ENCODE data around the gene CTSS. TPM values are rescaled to one million over a fixed set of nuclear protein-coding genes. Genes with fewer than 3 reads are reported as not detected.
"Not testable (repeated sequence)": the region's sequence is repeated elsewhere in the genome, so short reads cannot be mapped to it uniquely, and the experiment has no call there.

CTSS gene
- total and polyA plus RNA-seq, 4 donors = 16.8 to 128 (median 81.3) TPM

DNA sequence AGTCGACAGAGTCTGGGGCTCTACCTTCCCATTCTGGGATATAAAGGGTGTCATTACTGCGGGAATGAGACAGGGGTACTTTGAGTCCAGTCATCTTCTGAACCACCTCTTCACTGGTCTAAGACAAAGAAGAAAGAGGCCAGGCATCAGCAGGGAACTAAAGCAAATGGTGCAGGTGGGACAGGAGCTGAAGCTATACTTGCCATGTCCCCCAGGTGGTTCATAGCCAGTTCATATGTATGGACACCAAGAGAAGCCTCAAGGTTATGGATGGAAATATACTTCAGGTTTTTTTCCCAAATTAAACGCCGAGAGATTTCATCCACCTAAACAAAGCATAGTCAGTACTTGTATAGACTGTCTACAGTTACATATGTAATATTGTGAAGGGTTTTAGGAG is 40.3 kb upstream of the CTSS start:
- H3K27ac ChIP-seq (ENCODE audit: low read depth in 1 of 2, low read length in 2 of 2) = no peak overlapping the region
- ATAC-seq (ENCODE audit: low FRiP score) = no peak

DNA sequence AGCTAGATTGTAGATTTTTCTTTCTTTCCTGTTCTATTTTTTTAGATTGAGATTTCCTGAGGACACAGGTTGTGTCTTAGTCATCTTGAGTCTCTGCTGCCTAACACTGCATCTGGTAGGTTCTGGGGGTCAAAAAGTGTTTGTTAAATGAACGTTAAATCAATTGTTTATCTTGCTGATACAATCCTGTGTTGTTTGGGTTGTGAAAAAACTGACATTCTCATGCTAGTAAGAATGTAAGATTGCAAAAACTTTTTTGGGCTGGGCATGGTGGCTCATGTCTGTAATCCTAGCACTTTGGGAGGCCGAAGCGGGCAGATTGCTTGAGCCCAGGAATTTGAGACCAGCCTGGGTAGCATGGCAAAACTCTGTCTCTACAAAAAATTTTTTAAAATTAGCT is 39.1 kb upstream of the CTSS start:
- peaks cover 1 to 4% of the 10 kb centered on the region in 2 donors for H3K36me3 ChIP-seq (ENCODE audit: control insufficient read depth in 1 of 2, insufficient read depth in 2 of 2, low read length in 1 of 2)
- H3K27ac ChIP-seq (ENCODE audit: low read depth in 1 of 2, low read length in 2 of 2) = no peak overlapping the region
- H3K27me3 ChIP-seq (ENCODE audit: control insufficient read depth in 1 of 2, insufficient read depth in 2 of 2, low read length in 1 of 2) = no peaks in the 10 kb centered on the region
- no peak overlapping the region for H3K4me3 ChIP-seq (ENCODE audit: low read length in 2 of 2)
- no peak for ATAC-seq (ENCODE audit: low FRiP score)
- WGBS, 2 donors = 73 to 78% methylated on average over 3 of the region's 3 CpGs
- H3K4me1 ChIP-seq (ENCODE audit: control insufficient read depth in 1 of 2, insufficient read depth in 2 of 2, low read length in 2 of 2) = no peaks in the 10 kb centered on the region
- no peaks in the 10 kb centered on the region for H3K9me3 ChIP-seq (ENCODE audit: control insufficient read depth, low read length)
- intact Hi-C loops (cut with DNase I) = no loop called here
- DNase-seq = no peak

More for the DNA sequence above, 40.3 kb upstream of the CTSS start:
- WGBS, 2 donors = 89 to 91% methylated on average over 4 of the region's 4 CpGs
- DNase-seq = no peak
- H3K27me3 ChIP-seq (ENCODE audit: control insufficient read depth in 1 of 2, insufficient read depth in 2 of 2, low read length in 1 of 2) = no peaks in the 10 kb centered on the region
- peaks cover 1 to 4% of the 10 kb centered on the region in 2 donors for H3K36me3 ChIP-seq (ENCODE audit: control insufficient read depth in 1 of 2, insufficient read depth in 2 of 2, low read length in 1 of 2)
- intact Hi-C loops (cut with DNase I) = no loop called here
- H3K9me3 ChIP-seq (ENCODE audit: control insufficient read depth, low read length) = no peaks in the 10 kb centered on the region
- no peaks in the 10 kb centered on the region for H3K4me1 ChIP-seq (ENCODE audit: control insufficient read depth in 1 of 2, insufficient read depth in 2 of 2, low read length in 2 of 2)
- no peak overlapping the region for H3K4me3 ChIP-seq (ENCODE audit: low read length in 2 of 2)

DNA sequence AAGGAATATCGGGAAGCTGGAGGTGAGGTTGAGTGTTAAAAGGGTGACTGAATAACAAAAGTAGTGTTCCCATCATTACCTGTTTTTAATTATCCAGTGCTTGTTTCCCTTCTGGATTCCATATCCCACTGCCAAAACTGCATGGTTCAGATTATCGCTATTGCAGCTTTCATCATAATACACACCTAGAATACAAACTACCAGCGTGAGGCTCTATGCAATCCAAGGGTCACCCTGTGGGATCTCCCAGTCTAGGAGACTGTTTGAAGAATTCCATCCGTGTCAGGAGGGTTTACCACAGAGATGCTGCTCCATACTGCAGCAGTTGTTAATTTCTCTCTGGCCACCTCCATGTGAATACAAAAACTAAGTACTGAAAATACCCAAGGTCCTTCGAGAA is 33.5 kb upstream of the CTSS start:
- DNase-seq = no peak
- Histone ChIP-seq H3K36me3 (ENCODE audit: control insufficient read depth in 1 of 2, insufficient read depth in 2 of 2, low read length in 1 of 2) (peaks cover 9 to 11% of the 10 kb centered on the region in 2 donors), H3K27me3 (ENCODE audit: control insufficient read depth in 1 of 2, insufficient read depth in 2 of 2, low read length in 1 of 2) (no peaks in the 10 kb centered on the region), H3K4me1 (ENCODE audit: control insufficient read depth in 1 of 2, insufficient read depth in 2 of 2, low read length in 2 of 2) (peaks cover 0 to 2% of the 10 kb centered on the region in 2 donors), H3K27ac (ENCODE audit: low read depth in 1 of 2, low read length in 2 of 2) (no peak overlapping the region), H3K4me3 (ENCODE audit: low read length in 2 of 2) (no peak overlapping the region), H3K9me3 (ENCODE audit: control insufficient read depth, low read length) (no peaks in the 10 kb centered on the region)
- intact Hi-C loops (cut with DNase I) = no loop called here
- WGBS, 2 donors = 85 to 92% methylated on average over 5 of the region's 5 CpGs
- ATAC-seq (ENCODE audit: low FRiP score) = no peak

DNA sequence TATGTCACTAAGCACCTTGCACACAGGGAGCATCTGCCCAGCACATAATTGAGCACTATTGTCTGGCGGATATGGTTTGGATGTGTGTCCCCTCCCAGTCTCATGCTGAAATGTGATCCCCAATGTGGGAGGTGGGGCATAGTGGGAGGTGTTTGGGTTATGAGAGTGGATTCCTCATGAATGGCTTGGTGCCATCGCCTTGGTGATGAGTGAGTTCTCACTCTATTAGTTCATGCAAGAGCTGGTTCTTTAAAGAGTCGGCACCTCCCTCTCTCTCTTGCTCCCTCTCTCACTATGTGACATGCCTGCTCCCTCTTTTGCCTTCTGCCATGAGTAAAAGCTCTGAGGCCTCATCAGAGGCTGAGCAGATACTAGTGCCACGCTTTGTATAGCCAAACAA is 32.9 kb upstream of the CTSS start:
- ATAC-seq (ENCODE audit: low FRiP score) = no peak
- no peak overlapping the region for H3K27ac ChIP-seq (ENCODE audit: low read depth in 1 of 2, low read length in 2 of 2)
- H3K9me3 ChIP-seq (ENCODE audit: control insufficient read depth, low read length) = no peaks in the 10 kb centered on the region
- no peak for DNase-seq
- intact Hi-C loops (cut with DNase I) = no loop called here
- H3K4me3 ChIP-seq (ENCODE audit: low read length in 2 of 2) = no peak overlapping the region
- WGBS, 2 donors = 63 to 70% methylated on average over 4 of the region's 4 CpGs
- peaks cover 7 to 10% of the 10 kb centered on the region in 2 donors for H3K36me3 ChIP-seq (ENCODE audit: control insufficient read depth in 1 of 2, insufficient read depth in 2 of 2, low read length in 1 of 2)
- H3K4me1 ChIP-seq (ENCODE audit: control insufficient read depth in 1 of 2, insufficient read depth in 2 of 2, low read length in 2 of 2) = peaks cover 0 to 2% of the 10 kb centered on the region in 2 donors
- H3K27me3 ChIP-seq (ENCODE audit: control insufficient read depth in 1 of 2, insufficient read depth in 2 of 2, low read length in 1 of 2) = no peaks in the 10 kb centered on the region

DNA sequence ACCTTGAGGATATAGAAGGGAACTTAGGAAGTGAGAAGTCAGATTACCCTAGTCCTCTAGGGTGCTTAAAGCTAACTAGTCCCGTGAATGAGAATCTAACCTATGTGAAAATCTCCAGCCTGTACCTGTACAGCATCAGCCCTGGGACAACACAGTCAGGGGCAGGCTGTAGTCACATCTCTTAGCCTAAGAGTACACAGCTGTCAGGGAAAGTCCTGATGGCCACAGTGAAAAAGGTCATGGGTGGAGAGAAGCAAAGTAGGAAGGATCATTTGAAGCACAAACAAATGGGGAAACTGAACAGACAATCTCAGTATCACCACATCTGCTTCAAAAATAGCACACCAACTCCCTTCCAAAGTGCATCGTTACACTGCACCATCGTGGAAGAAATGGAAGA is 30.8 kb upstream of the CTSS start:
- Histone ChIP-seq H3K36me3 (ENCODE audit: control insufficient read depth in 1 of 2, insufficient read depth in 2 of 2, low read length in 1 of 2) (peaks cover 7 to 10% of the 10 kb centered on the region in 2 donors), H3K4me1 (ENCODE audit: control insufficient read depth in 1 of 2, insufficient read depth in 2 of 2, low read length in 2 of 2) (peaks cover 0 to 2% of the 10 kb centered on the region in 2 donors), H3K27me3 (ENCODE audit: control insufficient read depth in 1 of 2, insufficient read depth in 2 of 2, low read length in 1 of 2) (no peaks in the 10 kb centered on the region), H3K27ac (ENCODE audit: low read depth in 1 of 2, low read length in 2 of 2) (no peak overlapping the region), H3K9me3 (ENCODE audit: control insufficient read depth, low read length) (no peaks in the 10 kb centered on the region), H3K4me3 (ENCODE audit: low read length in 2 of 2) (no peak overlapping the region)
- intact Hi-C loops (cut with DNase I) = no loop called here
- 84 to 87% methylated on average over 3 of the region's 3 CpGs for WGBS, 2 donors
- ATAC-seq (ENCODE audit: low FRiP score) = no peak
- DNase-seq = no peak

DNA sequence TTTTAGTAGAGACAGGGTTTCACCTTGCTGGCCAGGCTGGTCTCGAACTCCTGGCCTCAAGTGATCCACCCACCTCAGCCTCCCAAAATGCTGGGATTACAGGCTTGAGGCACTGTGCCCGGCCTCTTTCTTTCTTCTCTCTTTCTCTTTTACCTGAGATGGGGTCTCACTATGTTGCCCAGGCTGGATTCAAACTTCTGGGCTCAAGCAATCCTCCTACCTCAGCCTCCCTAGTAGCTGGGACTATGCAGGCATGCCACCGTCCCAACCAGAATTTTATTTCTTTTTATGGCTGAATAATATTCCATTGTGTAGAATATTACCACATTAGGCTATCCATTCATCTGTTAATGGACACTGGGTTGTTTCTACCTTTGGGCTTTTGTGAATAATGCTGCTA is 28.2 kb upstream of the CTSS start:
- H3K27me3 ChIP-seq (ENCODE audit: control insufficient read depth in 1 of 2, insufficient read depth in 2 of 2, low read length in 1 of 2); H3K4me3 ChIP-seq (ENCODE audit: low read length in 2 of 2); DNase-seq; H3K4me1 ChIP-seq (ENCODE audit: control insufficient read depth in 1 of 2, insufficient read depth in 2 of 2, low read length in 2 of 2); intact Hi-C loops (cut with DNase I); H3K36me3 ChIP-seq (ENCODE audit: control insufficient read depth in 1 of 2, insufficient read depth in 2 of 2, low read length in 1 of 2); H3K9me3 ChIP-seq (ENCODE audit: control insufficient read depth, low read length); H3K27ac ChIP-seq (ENCODE audit: low read depth in 1 of 2, low read length in 2 of 2); ATAC-seq (ENCODE audit: low FRiP score): not testable (repeated sequence)
- 95 to 96% methylated on average over 3 of the region's 3 CpGs for WGBS, 2 donors

DNA sequence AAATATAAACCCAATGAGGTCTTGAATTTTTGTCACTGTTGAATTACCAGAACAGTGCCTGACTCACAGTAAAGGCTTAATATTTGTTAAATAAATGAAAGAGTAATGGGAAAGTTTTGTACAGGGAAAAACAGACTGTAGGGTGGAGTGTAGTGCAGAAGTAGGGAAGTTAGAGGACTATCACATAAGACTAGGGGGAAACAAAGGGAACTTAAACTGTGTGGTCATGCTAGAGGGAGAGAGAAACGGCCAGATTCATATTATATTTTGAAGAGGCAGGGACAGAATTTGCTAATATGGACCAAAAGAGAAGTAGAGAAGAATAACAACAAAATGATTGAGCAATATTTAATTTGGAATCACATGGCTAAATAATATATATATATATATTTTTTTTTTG is 27.6 kb upstream of the CTSS start:
- H3K27me3 ChIP-seq (ENCODE audit: control insufficient read depth in 1 of 2, insufficient read depth in 2 of 2, low read length in 1 of 2) = no peaks in the 10 kb centered on the region
- H3K27ac ChIP-seq (ENCODE audit: low read depth in 1 of 2, low read length in 2 of 2) = no peak overlapping the region
- DNase-seq = no peak
- H3K4me1 ChIP-seq (ENCODE audit: control insufficient read depth in 1 of 2, insufficient read depth in 2 of 2, low read length in 2 of 2) = peaks cover 0 to 2% of the 10 kb centered on the region in 2 donors
- H3K36me3 ChIP-seq (ENCODE audit: control insufficient read depth in 1 of 2, insufficient read depth in 2 of 2, low read length in 1 of 2) = peaks cover 7% of the 10 kb centered on the region in 2 donors
- intact Hi-C loops (cut with DNase I) = no loop called here
- WGBS, 2 donors = 62 to 74% methylated on average over 1 of the region's 1 CpG
- ATAC-seq (ENCODE audit: low FRiP score) = no peak
- no peak overlapping the region for H3K4me3 ChIP-seq (ENCODE audit: low read length in 2 of 2)
- H3K9me3 ChIP-seq (ENCODE audit: control insufficient read depth, low read length) = no peaks in the 10 kb centered on the region

DNA sequence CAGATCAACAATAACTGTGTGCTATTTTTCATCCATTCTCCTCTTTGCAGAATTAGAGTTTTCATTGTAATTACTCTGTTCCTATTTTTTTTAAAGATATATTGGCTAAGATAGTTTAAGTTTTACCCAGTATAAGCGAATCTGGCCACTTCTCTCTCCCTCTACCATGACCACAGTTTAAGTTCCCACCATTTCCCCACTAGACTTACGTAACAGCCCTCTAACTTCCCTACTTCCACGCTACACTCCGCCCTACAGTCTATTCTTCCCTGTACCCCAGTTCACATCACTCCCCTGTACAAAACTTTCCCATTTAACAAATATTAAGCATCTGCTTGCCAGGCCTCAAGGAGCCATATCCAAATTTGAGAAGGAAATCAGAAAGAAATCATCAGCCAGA is 26.0 kb upstream of the CTSS start:
- no peak overlapping the region for H3K27ac ChIP-seq (ENCODE audit: low read depth in 1 of 2, low read length in 2 of 2)
- no peaks in the 10 kb centered on the region for H3K4me1 ChIP-seq (ENCODE audit: control insufficient read depth in 1 of 2, insufficient read depth in 2 of 2, low read length in 2 of 2)
- no peak for ATAC-seq (ENCODE audit: low FRiP score)
- peaks cover under 1 to 4% of the 10 kb centered on the region in 2 donors for H3K36me3 ChIP-seq (ENCODE audit: control insufficient read depth in 1 of 2, insufficient read depth in 2 of 2, low read length in 1 of 2)
- no peaks in the 10 kb centered on the region for H3K27me3 ChIP-seq (ENCODE audit: control insufficient read depth in 1 of 2, insufficient read depth in 2 of 2, low read length in 1 of 2)
- intact Hi-C loops (cut with DNase I) = no loop called here
- WGBS, 2 donors = 96 to 97% methylated on average over 4 of the region's 4 CpGs
- no peak for DNase-seq
- H3K9me3 ChIP-seq (ENCODE audit: control insufficient read depth, low read length) = no peaks in the 10 kb centered on the region
- no peak overlapping the region for H3K4me3 ChIP-seq (ENCODE audit: low read length in 2 of 2)

DNA sequence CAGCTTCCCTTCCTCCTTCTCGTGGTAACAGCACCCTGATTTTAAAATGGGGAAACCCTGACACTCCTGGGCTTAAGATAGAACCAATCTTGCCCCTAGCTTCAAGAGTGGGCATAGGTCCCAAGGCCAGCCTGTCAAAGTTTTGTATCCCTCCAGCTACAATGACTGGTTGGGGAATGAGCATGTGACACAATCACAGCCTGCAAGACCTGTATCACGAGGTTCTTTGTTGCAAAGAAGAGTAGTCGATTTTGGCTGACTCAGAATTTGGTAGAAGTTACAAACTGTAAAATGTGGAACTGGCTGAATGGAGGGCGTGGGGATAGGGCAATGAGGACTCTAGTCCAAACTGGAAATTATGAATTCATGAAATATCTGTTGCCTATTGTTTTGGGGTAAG is 23.8 kb upstream of the CTSS start:
- Histone ChIP-seq H3K4me1 (ENCODE audit: control insufficient read depth in 1 of 2, insufficient read depth in 2 of 2, low read length in 2 of 2) (no peaks in the 10 kb centered on the region), H3K4me3 (ENCODE audit: low read length in 2 of 2) (no peak overlapping the region), H3K9me3 (ENCODE audit: control insufficient read depth, low read length) (no peaks in the 10 kb centered on the region), H3K36me3 (ENCODE audit: control insufficient read depth in 1 of 2, insufficient read depth in 2 of 2, low read length in 1 of 2) (no peaks in the 10 kb centered on the region), H3K27me3 (ENCODE audit: control insufficient read depth in 1 of 2, insufficient read depth in 2 of 2, low read length in 1 of 2) (no peaks in the 10 kb centered on the region), H3K27ac (ENCODE audit: low read depth in 1 of 2, low read length in 2 of 2) (no peak overlapping the region)
- intact Hi-C loops (cut with DNase I) = no loop called here
- no peak for DNase-seq
- ATAC-seq (ENCODE audit: low FRiP score) = peak; percentile 15
- WGBS, 2 donors = 65 to 76% methylated on average over 4 of the region's 4 CpGs
